ENCODE results near the gene HJV.
"Not testable (repeated sequence)": the region's sequence is repeated elsewhere in the genome, so short reads cannot be mapped to it uniquely, and the experiment has no call there.

HJV gene

DNA sequence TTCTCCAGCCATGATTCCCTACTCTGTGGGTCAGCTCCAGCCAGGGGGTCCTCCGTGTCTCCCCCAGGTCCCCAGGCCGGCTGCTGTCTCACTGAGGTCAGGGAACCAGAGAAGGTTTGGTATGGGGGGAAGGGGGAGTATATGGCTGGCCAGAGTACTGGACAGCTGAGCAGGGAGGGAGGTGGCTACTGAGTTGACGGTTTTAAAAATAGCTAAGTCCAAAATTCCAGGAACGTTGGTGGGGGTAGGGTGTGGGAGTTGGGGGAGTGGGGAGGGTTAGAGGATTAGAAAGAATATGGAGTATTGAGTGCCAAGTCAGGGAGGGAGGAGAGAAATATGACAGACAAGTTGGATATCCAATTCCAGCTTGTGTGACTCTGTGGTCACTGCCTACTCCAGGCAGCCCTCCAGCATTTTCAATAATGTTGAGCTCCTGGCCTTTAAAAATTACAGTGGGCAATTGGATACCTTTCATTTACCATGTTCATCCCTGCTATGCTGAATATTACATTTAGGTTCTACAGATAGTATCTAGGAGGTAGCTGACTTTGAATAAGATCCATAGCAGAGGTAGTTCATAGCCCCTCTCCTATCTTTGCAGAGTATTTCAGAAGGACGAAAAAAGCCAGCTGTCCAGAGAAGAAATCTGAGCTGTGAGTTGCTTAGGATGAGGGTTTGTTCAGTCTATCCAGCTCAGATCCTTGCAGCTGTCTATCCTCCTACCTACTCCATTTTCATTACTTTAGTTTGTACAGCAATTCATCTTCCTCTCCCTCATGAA, at the start of gene HJV:
Gene HJV (minus strand): TSS at position 114 of the 781 bp plus-strand sequence. CDS start 1,504 bp downstream, outside the sequence.
- DNase-seq (ENCODE audit: low spot score) = no peak

GRCh38 chr1:146059148-146059547, 37.6 kb upstream of the HJV start:
- DNase-seq (ENCODE audit: low spot score) = not testable (repeated sequence)

- peak; percentile 82 for DNase-seq (ENCODE audit: low spot score)
Measured at GRCh38 chr1:146051852-146052676, 30.5 kb upstream of the HJV start.

- no peak for DNase-seq (ENCODE audit: low spot score)
Measured at GRCh38 chr1:146051452-146051851, 29.9 kb upstream of the HJV start.

- not testable (repeated sequence) for DNase-seq (ENCODE audit: low spot score)
Measured at GRCh38 chr1:146050652-146050963, 29.1 kb upstream of the HJV start.

GRCh38 chr1:146049866-146050651, 28.5 kb upstream of the HJV start:
- not testable (repeated sequence) for DNase-seq (ENCODE audit: low spot score)

DNA sequence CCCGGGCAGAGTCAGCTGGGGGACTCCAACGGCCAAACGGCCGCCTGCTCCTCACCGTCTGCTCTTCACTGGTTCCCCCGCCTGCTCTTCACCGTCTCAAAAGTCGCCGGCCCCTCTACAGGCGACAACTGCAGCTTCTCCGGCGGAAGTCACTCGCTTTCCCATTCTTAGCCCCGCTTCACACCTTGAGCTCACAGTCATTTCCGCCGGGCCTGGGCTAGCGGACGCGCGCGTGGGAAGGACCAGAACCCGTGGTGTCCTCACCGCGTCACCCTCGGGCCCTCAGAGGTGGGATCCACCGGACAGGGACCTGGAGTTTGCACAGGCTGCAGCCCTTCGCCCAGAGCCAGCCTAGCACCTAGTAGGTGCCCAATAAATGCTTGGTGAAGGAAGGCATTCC, 27.9 kb upstream of the HJV start:
- DNase-seq (ENCODE audit: low spot score) = no peak

DNA sequence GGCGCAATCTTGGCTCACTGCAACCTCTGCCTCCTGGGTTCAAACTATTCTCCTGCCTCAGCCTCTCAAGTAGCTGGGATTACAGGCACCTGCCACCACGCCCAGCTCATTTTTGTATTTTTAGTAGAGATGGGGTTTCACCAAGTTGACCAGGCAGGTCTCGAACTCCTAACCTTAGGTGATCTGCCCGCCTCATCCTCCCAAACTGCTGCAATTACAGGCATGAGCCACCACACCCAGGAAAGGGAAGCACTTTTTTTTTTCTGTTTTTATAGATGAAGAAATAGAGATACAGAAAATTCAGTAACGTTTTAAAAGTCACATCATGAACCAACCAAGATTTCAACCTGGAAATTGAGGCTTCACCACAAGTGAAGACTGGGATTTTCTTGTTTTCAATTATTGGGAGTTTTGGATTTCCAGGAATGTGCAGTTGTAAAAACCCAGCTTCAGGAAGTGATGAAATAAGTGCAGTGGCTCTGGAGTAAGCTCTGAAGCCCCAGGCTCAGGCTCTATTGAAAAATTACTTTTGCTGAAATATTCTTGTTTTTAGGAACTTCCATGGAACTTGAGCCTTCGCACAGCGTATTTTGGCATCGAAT, 27.1 kb upstream of the HJV start:
- DNase-seq (ENCODE audit: low spot score) = peak; percentile 58

DNA sequence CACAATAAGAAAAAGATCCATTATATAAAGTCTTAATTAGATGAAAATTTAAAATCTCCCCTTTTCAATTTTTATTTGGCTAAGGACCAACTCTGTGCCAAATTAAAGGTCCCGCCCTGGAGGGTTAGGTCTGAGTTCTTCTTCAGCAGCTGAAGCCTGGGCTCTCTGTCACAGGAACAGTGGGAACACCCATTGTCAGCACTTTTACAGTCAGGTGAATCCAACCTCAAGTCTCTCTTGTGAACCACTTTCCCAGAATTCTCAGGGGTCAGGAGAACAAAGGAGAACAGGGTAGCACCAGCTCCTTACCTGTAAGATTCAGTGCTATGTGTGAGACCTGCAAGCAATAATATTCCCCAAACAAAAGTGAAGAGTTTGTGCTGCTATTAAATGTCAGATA, 25.1 kb upstream of the HJV start:
- DNase-seq (ENCODE audit: low spot score) = no peak

- no peak for DNase-seq (ENCODE audit: low spot score)
Measured at GRCh38 chr1:146039844-146040194, 18.3 kb upstream of the HJV start.

DNA sequence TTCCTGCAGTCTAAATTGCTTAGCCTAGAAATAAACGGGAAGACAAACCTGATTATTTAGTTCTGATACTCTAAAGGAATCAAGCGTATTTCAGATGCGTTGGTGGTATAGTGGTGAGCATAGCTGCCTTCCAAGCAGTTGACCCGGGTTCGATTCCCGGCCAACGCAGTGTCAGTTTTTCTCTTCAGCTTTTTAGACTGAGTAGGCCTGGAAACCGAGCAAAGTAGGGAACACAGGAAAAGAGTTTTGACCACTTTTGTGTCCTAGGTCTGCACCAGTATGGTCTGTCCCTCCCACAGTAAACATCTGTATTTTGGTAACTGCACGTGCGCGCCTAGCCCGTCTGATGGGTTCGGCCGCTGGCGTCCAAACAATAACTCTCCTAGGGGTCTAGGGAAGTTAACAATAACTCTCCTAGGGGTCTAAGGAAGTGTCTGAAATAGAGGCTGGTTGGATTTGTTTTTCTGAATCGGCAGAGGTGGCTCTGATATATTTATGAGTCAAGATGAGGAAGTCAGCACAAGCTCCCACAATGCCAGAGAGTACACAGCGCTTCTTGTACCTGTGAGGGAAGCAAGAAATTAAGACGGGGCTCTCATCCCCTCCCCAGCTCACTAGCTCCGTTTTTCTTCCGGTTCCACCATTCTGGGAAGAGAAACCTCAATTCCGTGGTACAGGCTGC, 15.6 kb upstream of the HJV start:
- peak; percentile 57 for DNase-seq (ENCODE audit: low spot score)

GRCh38 chr1:146036241-146036964, 14.9 kb upstream of the HJV start:
- peak; percentile 22 for DNase-seq (ENCODE audit: low spot score)

GRCh38 chr1:146035048-146035423, 13.5 kb upstream of the HJV start:
- no peak for DNase-seq (ENCODE audit: low spot score)

- DNase-seq (ENCODE audit: low spot score) = peak; percentile 44
Measured at GRCh38 chr1:146032631-146033219, 11.2 kb upstream of the HJV start.

DNA sequence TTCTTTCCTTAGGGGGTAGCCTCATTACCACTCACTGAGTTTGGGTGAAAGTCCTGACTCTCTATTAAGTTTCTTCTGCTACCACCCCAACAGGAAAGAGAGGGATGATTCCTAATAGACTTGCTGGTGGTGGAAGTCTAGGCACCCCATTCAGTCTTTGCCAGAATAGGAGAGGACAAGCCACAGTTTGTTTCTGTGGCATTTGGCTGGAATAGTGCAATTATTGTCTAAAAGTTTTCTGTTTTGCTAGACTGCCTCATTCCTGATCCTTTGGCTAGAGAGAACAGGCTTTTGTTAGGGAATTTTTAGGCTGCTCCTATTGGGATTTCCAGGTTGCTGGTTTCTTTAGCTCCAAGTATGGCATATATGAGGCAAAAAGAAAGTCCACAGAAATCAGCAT, 9.9 kb upstream of the HJV start:
- DNase-seq (ENCODE audit: low spot score) = no peak

GRCh38 chr1:146029117-146029516, 7.6 kb upstream of the HJV start:
- DNase-seq (ENCODE audit: low spot score) = no peak

DNA sequence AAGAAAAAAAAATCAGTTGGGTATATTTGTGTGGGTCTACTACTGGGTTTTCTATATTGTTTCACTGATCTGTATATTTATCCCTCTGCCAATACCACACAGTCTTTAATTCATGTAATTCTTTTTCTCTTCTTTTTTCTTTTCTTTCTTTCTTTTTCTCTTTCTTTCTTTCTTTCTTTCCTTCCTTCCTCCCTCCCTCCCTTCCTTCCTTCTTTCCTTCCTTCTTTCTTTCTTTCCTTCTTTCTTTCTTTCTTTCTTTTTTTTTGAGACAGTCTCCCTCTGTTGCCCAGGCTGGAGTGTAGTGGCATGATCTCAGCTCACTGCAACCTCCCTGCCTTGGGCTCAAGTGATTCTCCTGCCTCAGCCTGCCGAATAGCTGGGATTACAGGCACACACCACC, 5.1 kb upstream of the HJV start:
- not testable (repeated sequence) for DNase-seq (ENCODE audit: low spot score)

DNA sequence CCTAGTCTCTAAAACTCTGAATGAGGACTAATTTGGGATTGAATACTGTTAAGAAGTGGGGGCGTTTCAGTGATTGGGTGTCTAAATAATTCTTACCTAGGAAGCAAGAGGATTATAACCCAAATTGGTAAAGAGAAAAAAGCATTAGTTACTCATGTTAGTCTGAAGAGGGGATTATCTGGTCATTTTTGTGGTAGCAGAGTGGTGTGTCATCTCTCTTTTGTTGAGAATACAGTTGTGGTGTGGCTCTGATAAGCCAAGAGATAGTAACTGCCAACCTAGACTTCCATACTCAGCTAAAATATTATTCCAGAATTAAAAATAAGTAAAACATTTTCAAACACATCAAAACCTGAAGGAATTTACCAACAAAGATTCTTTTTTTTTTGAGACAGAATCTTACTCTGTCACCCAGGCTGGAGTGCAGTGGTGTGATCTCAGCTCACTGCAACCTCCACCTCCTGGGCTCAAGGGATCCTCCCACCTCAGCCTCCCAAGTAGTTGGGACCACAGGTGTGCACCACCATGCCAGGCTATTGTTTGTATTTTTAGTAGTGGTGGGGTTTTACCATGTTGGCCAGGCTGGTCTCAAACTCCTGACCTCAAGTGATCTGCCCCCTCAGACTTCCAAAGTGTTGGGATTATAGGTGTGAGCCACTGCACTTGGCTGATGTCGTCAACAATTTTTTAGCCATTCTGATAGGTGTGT, 4.4 kb upstream of the HJV start:
- DNase-seq (ENCODE audit: low spot score) = not testable (repeated sequence)

GRCh38 chr1:146022403-146023127, 1.0 kb upstream of the HJV start:
- DNase-seq (ENCODE audit: low spot score) = no peak

All from hepatic stellate cell (primary cell).